HG03060 (cell line): ENCODE data around the gene HS3ST6.
"Not testable (repeated sequence)": the region's sequence is repeated elsewhere in the genome, so short reads cannot be mapped to it uniquely, and the experiment has no call there.

Experiments
- ATAC-seq: cut with Tn5 transposase; IDR thresholded peaks from one replicate; pipeline ENCODE4 v1.9.1; 2021; ENCODE audit warnings: low read depth, moderate number of reproducible peaks; ENCODE audit not compliant: unreplicated experiment

HS3ST6 gene

DNA sequence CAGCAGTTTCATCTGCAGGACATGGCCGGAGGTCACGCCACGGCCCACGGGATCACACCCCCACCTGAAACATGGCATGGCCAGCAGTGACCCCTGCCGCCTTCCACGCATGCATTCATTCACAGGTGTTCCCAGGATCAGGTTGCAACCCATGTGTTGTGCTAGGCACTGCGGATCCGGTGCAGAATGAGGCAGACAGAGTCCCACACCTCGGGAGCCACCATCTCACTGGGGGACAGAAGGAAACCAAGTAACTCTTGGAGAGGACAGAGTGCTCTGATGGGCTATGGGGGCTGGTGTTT is 29.1 kb upstream of the HS3ST6 start:
- no peak for ATAC-seq

DNA sequence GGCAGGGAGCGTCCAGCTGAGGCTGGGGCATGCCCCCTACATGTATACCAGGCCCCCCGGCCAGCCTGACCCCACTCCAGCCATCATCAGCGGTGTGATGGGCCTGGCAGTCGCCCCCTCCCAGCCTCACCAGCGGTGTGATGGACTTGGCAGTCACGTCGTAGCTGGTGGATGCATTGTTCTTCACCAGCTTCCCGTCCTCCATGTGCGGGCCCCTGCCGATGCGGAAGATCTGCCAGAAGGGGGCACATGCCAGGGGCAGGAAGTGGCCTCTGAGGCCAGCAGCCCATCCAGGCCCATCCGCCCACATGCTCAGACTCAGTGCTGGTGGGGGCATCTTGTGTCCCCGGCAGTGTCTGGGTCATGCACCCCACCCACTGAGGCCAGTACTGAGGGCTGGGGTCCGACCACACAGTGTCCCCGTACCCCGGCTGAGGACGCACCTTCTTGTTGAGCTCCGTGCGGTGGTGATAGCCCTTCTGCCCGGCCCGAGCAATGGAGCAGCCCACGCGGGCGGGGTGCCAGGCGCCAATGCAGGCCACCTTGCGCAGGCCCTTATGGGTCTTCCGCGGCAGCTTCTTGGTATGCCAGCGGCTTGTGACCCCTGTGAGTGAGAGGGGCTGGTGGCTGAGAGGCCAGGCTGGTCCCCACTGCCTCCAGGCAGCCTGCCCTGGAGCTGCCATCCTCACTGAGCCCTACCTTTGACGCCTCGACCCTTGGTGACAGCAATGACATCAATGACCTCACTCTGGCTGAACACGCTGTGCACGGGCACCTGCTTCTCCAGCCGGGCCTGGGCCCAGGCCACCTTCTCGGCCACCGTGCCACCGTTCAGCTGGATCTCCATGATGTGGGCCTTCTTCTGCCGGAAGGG is 28.5 kb upstream of the HS3ST6 start:
- ATAC-seq: no peak

DNA sequence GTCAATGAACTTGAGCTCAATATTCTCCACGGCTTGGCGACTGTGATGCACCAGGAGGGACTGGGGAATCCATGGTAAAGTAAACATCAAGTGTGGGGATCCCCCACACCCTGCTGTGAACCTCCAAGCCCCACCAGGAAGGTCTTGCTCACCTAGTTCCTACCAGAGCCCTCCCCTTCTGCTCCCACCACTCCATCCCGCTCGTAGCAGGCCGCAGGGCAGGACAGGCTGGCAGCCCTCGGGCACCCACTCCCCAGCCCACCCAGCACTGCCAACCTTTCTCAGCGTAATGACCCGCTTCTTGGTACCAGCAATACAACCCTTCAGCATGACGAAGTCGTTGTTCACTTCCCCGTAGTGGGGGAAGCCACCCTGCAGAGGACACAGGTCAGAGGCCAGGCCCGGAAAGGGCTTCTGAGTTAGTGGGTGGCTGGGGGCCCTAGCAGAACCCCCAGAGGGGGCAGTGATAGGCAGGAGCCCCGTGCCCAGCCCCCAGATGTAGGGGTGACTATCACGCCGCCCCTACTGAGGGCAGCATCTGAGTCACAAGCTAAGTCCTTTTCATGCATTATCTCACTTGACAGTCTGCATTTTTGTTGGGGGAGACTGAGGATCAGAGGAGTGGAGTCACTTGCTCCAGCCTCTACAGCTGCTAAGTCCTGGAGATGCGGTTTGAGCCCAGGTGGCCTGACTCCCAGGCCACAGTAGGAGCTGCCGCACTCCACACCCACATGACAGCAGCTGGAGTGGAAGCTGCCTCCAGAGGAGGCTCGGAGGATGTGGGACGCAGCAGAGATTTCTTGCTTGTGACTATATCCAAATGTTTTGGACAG is 27.6 kb upstream of the HS3ST6 start:
- ATAC-seq: no peak

- ATAC-seq: no peak
Observed at GRCh38 chr16:1944612-1945199, 26.5 kb upstream of the HS3ST6 start.

- ATAC-seq: peak; percentile 82
Observed at GRCh38 chr16:1942810-1943726, 24.9 kb upstream of the HS3ST6 start, which contains the start of gene MSRB1. TSS of gene MSRB1 (minus strand) at chr16:1943199. CDS start at chr16:1943156, 43 bp downstream.

GRCh38 chr16:1942047-1942809 is 24.0 kb upstream of the HS3ST6 start:
- no peak for ATAC-seq

DNA sequence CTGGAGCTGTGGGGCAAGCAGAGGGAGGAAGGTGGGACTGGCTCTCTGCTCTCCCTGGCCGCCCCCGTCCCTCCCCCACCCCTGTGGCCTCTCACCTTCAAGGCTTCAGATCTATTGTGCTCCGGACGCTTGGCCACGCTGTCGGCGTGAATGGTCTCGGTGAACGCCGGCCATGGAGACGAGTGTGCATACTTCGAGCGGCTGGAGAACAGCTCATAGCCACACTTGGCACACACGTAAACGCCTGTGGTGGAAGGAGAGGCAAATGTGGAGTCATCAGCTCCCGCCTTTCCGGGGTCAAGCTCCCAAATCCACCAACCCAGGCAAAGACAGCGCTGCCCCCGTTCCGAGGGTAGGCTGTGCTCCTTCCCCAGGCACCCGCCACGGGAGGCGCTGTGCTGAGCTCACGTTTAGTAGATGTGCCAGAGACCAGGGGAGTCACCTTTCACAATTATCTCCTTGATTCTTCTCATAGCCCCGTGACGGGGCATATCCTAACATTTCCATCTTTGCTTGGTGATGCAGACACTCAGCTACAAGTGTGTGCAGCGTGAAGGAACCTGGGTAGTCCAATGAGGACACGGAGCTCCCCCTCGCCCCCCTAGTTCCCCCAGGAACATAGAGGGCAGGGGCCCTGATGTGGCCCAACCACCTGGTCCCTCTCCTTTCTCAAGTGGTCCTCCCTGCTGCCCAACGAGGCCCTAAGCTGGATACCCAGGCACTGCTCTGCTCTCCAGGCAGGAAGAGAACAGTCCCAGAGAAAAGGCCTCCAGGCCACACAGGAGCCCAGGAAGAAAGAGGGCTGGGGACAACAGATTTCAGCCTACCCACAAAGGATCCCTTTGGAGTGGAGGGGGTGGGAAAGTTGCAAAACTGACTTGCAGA is 23.2 kb upstream of the HS3ST6 start:
- no peak for ATAC-seq

DNA sequence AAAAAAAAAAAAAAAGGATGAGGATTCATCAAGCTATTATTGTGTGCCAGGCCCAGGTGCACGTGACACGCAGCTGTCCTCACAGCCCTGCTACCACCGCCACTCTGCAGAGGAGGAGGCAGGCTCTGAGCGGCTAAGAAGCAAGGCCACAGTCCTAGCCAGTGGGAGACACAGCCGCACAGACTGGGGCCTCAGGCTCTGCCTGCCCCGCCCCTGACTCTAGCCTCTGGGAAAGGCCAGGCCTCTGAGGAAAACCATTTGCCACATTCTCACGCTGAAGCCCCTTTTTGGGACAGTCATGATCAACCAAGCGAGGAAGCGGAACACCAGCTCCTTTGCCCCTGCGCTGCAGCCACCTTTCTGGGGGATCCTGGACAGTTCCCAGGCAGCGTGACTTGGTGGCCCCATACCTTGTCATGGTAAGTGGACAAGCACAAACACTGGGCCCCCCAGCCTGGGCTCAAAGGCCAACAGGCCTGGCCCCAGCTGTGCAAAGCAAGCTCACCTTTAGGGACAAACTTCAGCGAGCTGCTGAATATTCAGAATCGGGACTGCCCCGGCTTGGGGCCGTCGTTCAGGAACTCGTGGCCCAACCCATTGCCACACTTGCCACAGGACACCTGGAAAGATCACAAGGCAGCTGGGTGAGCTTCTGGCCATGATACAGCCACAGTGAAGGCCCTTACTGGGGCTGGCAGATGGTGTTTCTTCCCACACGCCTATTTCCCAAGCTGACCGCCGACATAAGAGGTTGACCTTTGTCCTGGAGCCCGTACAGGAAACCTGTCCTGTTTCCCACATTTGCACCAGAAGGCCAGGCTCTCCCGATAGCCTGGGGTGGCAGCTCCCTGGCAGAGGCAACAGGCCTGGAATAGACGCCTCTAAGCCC is 22.3 kb upstream of the HS3ST6 start:
- ATAC-seq: no peak

DNA sequence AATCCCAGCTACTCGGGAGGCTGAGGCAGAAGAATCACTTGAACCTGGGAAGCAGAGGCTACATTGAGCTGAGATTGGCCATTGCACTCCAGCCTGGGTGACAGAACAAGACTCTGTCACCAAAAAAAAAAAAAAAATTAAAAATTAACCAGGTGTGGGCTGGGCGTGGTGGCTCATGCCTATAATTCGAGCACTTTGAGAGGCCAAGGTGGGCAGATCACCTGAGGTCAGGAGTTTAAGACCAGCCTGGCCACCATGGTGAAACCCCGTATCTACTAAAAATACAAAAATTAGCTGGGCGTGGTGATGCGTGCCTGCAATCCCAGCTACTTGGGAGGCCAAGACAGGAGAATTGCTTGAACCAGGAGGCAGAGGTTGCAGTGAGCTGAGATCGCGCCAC is 21.6 kb upstream of the HS3ST6 start:
- not testable (repeated sequence) for ATAC-seq

DNA sequence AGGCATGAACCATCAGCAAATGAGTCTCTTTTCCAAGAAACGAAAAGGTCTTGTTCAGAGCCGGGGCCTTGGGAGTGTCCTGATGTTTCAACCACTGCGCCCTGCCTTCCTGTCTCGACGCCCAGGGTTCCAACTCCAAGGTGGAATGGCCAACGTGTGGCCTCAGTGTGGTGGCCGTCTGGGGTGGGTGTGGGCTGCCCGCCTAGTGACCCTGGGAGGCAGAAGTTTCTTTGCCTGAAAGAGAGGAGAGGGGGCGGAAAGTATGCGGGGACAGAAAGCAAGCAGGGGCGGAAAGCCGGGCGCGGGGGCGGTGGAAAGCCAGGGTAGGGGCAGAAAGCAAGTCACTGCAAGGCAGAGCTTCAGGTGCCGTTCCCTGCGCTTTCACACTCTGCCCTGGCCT is 20.7 kb upstream of the HS3ST6 start:
- no peak for ATAC-seq

DNA sequence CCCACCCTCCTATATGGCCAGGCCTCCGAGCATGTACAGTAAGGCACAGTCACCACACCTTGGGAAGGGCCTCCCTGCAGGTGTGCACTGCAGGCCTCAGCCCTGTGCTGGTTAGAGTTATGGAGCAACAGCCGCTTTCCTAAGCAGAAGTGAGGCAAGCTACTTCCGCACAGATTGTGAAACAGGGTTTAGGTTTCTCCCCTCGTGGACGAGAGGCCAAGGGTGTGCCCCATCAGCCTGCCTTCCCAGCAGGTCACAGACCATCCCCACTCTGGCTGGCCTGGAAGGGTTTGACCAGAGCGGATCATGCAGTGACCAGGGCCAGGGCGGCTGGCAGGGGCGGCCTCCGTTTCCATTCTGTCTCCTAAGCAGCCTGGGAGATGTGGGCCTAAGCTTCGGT is 20.1 kb upstream of the HS3ST6 start:
- no peak for ATAC-seq

DNA sequence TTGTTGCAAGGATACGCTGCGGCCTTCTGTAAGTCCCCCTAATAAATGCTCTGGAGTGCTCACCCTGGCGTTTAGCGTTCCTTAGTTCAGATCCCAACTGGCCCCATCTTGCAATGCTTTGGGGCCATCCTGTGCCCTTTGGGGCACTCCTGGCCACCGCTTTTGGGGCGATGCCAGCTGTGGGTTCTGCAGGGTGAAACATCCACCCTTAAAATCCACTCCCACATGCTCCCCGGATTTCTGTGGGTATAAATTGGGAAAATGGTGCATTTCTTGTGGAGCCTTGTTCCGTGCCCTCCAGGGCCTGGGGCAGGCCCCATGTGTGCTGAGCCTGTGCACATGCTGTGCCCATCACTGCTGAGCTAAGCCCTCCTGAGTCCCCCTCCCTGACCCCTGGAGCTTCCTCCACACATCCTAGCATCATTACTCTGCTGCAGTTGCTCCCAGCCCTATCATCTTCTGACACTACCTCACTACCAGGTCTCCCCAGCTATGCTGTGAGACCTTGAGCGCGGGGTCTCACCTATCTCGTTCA is 18.8 kb upstream of the HS3ST6 start:
- no peak for ATAC-seq

DNA sequence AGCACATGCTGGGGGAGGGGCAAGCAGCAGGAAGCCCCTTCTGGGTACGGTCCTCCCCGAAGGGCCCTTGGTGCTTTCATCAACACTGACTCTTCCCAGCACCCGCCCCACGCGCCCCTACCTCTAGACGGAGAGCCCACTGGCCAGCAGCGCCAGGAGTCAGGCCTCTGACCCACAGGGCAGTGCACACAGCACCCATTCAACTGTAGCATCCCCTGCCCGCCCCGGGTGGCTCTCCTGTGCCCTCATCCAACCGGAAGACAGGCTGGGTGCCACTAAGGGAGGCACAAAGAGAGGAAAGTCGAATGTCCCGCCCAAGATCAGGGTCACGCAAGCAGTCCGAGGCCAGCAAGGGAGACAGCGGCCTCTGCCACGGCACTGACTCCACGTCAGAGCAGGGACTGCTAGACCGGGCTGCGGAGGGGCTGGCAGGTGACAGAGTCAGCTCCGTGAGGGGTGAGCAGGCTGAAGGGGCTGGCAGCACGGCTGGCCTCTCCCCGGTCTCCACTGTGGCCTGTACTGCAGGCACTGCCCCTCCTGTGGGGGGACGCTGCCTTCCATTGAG is 15.0 kb upstream of the HS3ST6 start:
- ATAC-seq: no peak

GRCh38 chr16:1932050-1933028 is 14.1 kb upstream of the HS3ST6 start:
- ATAC-seq: no peak

DNA sequence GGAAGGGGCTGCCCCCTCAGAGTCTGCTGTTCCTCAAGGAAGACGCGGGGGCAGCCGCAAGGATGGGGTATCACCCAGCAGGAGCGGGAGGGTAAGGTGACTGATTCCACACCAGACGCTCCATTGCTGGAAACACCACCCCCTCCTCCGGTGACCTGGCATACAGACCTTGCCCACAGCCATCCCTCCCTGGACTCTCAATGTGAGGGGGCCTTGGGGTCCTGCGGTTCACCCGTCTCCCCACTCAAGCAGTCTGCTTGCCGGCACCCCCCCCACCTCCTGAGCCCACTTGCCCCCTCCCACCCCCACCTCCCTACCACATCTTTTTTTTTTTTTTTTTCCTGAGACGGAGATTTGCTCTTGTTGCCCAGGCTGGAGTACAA is 12.1 kb upstream of the HS3ST6 start:
- no peak for ATAC-seq
